WTC11 (cell line): ENCODE results near the gene ALDOA. TPM values are rescaled to one million over a fixed set of nuclear protein-coding genes. Genes with fewer than 3 reads are reported as not detected.

ENCODE experiments used
- ATF1 ChIP-seq: sonication (generic); formaldehyde crosslinking; IDR thresholded peaks from 2 replicates; pipeline ENCODE4 v1.8.1; 2023; ENCODE audit warnings: mild to moderate bottlenecking, moderate library complexity, missing genetic modification reagents
- E2F1 ChIP-seq: sonication (generic); formaldehyde crosslinking; IDR thresholded peaks from 2 replicates; pipeline ENCODE4 v1.8.0; 2022; ENCODE audit warnings: mild to moderate bottlenecking, missing genetic modification reagents
- E2F5 ChIP-seq: sonication (generic); formaldehyde crosslinking; IDR thresholded peaks from 2 replicates; pipeline ENCODE4 v1.8.1; 2022; ENCODE audit warnings: mild to moderate bottlenecking, moderate library complexity, missing genetic modification reagents
- ESRRA ChIP-seq: sonication (generic); formaldehyde crosslinking; IDR thresholded peaks from 2 replicates; pipeline ENCODE4 v1.8.1; 2022; ENCODE audit warnings: mild to moderate bottlenecking, missing genetic modification reagents, borderline replicate concordance
- ETV6 ChIP-seq: sonication (generic); formaldehyde crosslinking; IDR thresholded peaks from 2 replicates; pipeline ENCODE4 v1.8.1; 2022; ENCODE audit warnings: mild to moderate bottlenecking, missing genetic modification reagents
- FOXJ3 ChIP-seq: sonication (generic); formaldehyde crosslinking; IDR thresholded peaks from 2 replicates; pipeline ENCODE4 v1.9.0; 2021; ENCODE audit warnings: missing genetic modification reagents, mild to moderate bottlenecking, borderline replicate concordance
- FOXK1 ChIP-seq: sonication (generic); formaldehyde crosslinking; IDR thresholded peaks from 2 replicates; pipeline ENCODE4 v1.8.0; 2022; ENCODE audit warnings: mild to moderate bottlenecking, moderate library complexity, missing genetic modification reagents
- FOXP1 ChIP-seq: sonication (generic); formaldehyde crosslinking; IDR thresholded peaks from 2 replicates; pipeline ENCODE4 v1.8.0; 2022; ENCODE audit warnings: missing genetic modification reagents, mild to moderate bottlenecking, moderate library complexity, borderline replicate concordance
- GABPB1 ChIP-seq: sonication (generic); formaldehyde crosslinking; IDR thresholded peaks from 2 replicates; pipeline ENCODE4 v1.8.1; 2023; ENCODE audit warnings: mild to moderate bottlenecking, missing genetic modification reagents
- GRHL2 ChIP-seq: fragments of 250-450 bp; sonication (Bioruptor Pico); IDR thresholded peaks from 2 replicates; pipeline ENCODE4 v1.8.0; 2022; ENCODE audit warnings: mild to moderate bottlenecking, moderate library complexity; ENCODE audit not compliant: insufficient replicate concordance, severe bottlenecking
- HMGXB4 ChIP-seq: sonication (generic); formaldehyde crosslinking; IDR thresholded peaks from 2 replicates; pipeline ENCODE4 v1.8.1; 2023; ENCODE audit warnings: mild to moderate bottlenecking, moderate library complexity, missing genetic modification reagents
- JAZF1 ChIP-seq: fragments of 250-450 bp; sonication (Bioruptor Pico); IDR thresholded peaks from 2 replicates; pipeline ENCODE4 v1.9.0; 2021; ENCODE audit warnings: moderate library complexity, mild to moderate bottlenecking, inconsistent platforms
- MXD4 ChIP-seq: fragments of 250-450 bp; sonication (Bioruptor Pico); IDR thresholded peaks from 2 replicates; pipeline ENCODE4 v1.8.0; 2021; ENCODE audit warnings: mild to moderate bottlenecking, moderate library complexity, borderline replicate concordance
- MYBL2 ChIP-seq: sonication (generic); formaldehyde crosslinking; IDR thresholded peaks from 2 replicates; pipeline ENCODE4 v1.8.1; 2023; ENCODE audit warnings: mild to moderate bottlenecking, moderate library complexity, missing genetic modification reagents
- NFYB ChIP-seq: sonication (generic); formaldehyde crosslinking; conservative IDR thresholded peaks from 2 replicates; pipeline ENCODE4 v1.8.0; 2022; ENCODE audit warnings: low read depth, missing genetic modification reagents
- NR1H2 ChIP-seq: sonication (generic); formaldehyde crosslinking; IDR thresholded peaks from 2 replicates; pipeline ENCODE4 v1.9.0; 2021; ENCODE audit warnings: mild to moderate bottlenecking, moderate library complexity, missing genetic modification reagents
- NR3C1 ChIP-seq: sonication (generic); formaldehyde crosslinking; conservative IDR thresholded peaks from 2 replicates; pipeline ENCODE4 v1.8.1; 2023; ENCODE audit warnings: low read depth, mild to moderate bottlenecking, missing genetic modification reagents
- PRRX2 ChIP-seq: fragments of 250-450 bp; sonication (Bioruptor Pico); IDR thresholded peaks from 2 replicates; pipeline ENCODE4 v1.8.0; 2021; ENCODE audit warnings: mild to moderate bottlenecking
- RORB ChIP-seq: fragments of 250-450 bp; sonication (Bioruptor Pico); IDR thresholded peaks from 2 replicates; pipeline ENCODE4 v1.9.0; 2021; ENCODE audit warnings: mild to moderate bottlenecking
- SMAD3 ChIP-seq: sonication (generic); formaldehyde crosslinking; IDR thresholded peaks from 2 replicates; pipeline ENCODE4 v1.8.0; 2022; ENCODE audit warnings: missing genetic modification reagents, mild to moderate bottlenecking, borderline replicate concordance
- SOX15 ChIP-seq: fragments of 250-450 bp; sonication (Bioruptor Pico); IDR thresholded peaks from 2 replicates; pipeline ENCODE4 v1.9.0; 2021; ENCODE audit warnings: mild to moderate bottlenecking
- TEAD1 ChIP-seq: sonication (generic); formaldehyde crosslinking; IDR thresholded peaks from 2 replicates; pipeline ENCODE4 v1.8.0; 2022; ENCODE audit warnings: mild to moderate bottlenecking, missing genetic modification reagents
- TEAD4 ChIP-seq: sonication (generic); formaldehyde crosslinking; IDR thresholded peaks from 2 replicates; pipeline ENCODE4 v1.8.0; 2022; ENCODE audit warnings: mild to moderate bottlenecking, missing genetic modification reagents
- TP53 ChIP-seq: sonication (generic); formaldehyde crosslinking; IDR thresholded peaks from 2 replicates; pipeline ENCODE4 v1.8.1; 2023; ENCODE audit warnings: mild to moderate bottlenecking, missing genetic modification reagents
- USF1 ChIP-seq: sonication (generic); formaldehyde crosslinking; IDR thresholded peaks from 2 replicates; pipeline ENCODE4 v1.8.0; 2022; ENCODE audit warnings: mild to moderate bottlenecking, missing genetic modification reagents
- USF2 ChIP-seq: sonication (generic); formaldehyde crosslinking; IDR thresholded peaks from 2 replicates; pipeline ENCODE4 v1.8.1; 2023; ENCODE audit warnings: mild to moderate bottlenecking, missing genetic modification reagents, moderate library complexity
- ZNF219 ChIP-seq: sonication (generic); formaldehyde crosslinking; IDR thresholded peaks from 2 replicates; pipeline ENCODE4 v1.8.0; 2023; ENCODE audit warnings: missing genetic modification reagents, mild to moderate bottlenecking, borderline replicate concordance
- ZNF232 ChIP-seq: sonication (generic); formaldehyde crosslinking; IDR thresholded peaks from 2 replicates; pipeline ENCODE4 v1.8.0; 2022; ENCODE audit warnings: mild to moderate bottlenecking, missing genetic modification reagents
- ZNF317 ChIP-seq: sonication (generic); formaldehyde crosslinking; IDR thresholded peaks from 2 replicates; pipeline ENCODE4 v1.8.1; 2023; ENCODE audit warnings: low read depth, mild to moderate bottlenecking, moderate library complexity, missing genetic modification reagents, borderline replicate concordance
- ZNF396 ChIP-seq: fragments of 250-450 bp; sonication (Bioruptor Pico); IDR thresholded peaks from 2 replicates; pipeline ENCODE4 v1.8.0; 2021; ENCODE audit warnings: mild to moderate bottlenecking, moderate library complexity, borderline replicate concordance
- ZNF512 ChIP-seq: sonication (generic); formaldehyde crosslinking; IDR thresholded peaks from 2 replicates; pipeline ENCODE4 v1.8.1; 2022; ENCODE audit warnings: missing genetic modification reagents, borderline replicate concordance
- total RNA-seq: library from RNA; stranded (reverse); gene quantifications from 3 replicates; pipeline ENCODE4 v1.2.3, GENCODE V29; 2021
- TF ChIP-seq, protein P1 (sequence below): sonication (generic); formaldehyde crosslinking; IDR thresholded peaks from 2 replicates; pipeline ENCODE4 v1.8.1; 2022; ENCODE audit warnings: low read depth, mild to moderate bottlenecking, moderate library complexity, missing genetic modification reagents, borderline replicate concordance

ALDOA gene
- total RNA-seq, 1 experiment from 2014 or later = 1,537 TPM

DNA sequence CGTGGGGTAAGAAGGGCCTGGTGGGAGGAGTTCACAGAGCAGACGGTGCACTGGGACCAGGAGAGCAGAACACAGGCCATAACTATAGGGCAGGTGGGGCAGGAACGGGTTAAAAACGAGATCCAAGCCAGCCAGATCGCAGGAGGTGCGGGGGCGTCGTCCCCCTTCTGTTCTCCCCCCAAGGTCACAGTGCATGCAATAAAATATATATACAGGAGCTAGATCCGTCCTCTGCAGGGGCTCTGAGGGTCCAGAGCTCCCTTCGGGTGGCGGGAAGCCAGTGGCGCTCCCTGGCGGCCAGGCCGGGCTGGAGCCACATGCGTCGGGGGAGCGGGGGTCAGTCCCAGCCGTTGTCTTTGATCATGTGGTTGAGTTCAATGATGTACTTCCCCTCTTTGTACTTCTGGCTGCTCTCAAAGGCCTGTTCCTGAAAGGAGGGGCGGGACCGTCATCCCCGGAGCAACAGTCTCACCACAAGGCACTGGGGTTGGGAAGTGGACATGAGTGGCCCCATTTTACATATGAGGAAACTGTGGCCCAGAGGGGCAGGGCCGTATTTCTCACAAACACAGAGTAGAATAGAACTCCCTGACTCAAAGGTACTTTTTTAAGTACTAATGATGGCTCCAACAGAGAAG, 26.9 kb downstream of the ALDOA start (continued):
- TF ChIP-seq USF1 (CRISPR knock-in tag) = peak; percentile 71
- TF ChIP-seq TP53 = no peak
- no peak for TF ChIP-seq TEAD4 (CRISPR knock-in tag)
- no peak for TF ChIP-seq FOXJ3 (CRISPR knock-in tag)
- TF ChIP-seq USF2 = peak; percentile 75
- TF ChIP-seq ATF1 (CRISPR knock-in tag) = no peak
- peak; percentile 65; the same call in 1 of the 2 replicates for TF ChIP-seq E2F5 (CRISPR knock-in tag)
- no peak for TF ChIP-seq PRRX2 (CRISPR knock-in tag)
- TF ChIP-seq HMGXB4 (CRISPR knock-in tag) = peak; percentile 28; the same call in 1 of the 2 replicates
- no peak for TF ChIP-seq ETV6 (CRISPR knock-in tag)
- TF ChIP-seq SOX15 (CRISPR knock-in tag) = no peak
- TF ChIP-seq TEAD1 (CRISPR knock-in tag) = no peak
- TF ChIP-seq FOXP1 (CRISPR knock-in tag) = no peak
- TF ChIP-seq GRHL2 (CRISPR knock-in tag) = no peak
- no peak for TF ChIP-seq NFYB
- no peak for TF ChIP-seq JAZF1 (CRISPR knock-in tag)
- TF ChIP-seq, protein P1, sequence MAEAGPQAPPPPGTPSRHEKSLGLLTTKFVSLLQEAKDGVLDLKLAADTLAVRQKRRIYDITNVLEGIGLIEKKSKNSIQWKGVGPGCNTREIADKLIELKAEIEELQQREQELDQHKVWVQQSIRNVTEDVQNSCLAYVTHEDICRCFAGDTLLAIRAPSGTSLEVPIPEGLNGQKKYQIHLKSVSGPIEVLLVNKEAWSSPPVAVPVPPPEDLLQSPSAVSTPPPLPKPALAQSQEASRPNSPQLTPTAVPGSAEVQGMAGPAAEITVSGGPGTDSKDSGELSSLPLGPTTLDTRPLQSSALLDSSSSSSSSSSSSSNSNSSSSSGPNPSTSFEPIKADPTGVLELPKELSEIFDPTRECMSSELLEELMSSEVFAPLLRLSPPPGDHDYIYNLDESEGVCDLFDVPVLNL = 0 out of 2 replicates have a peak, but pooled peaks have one; percentile 48
- no peak for TF ChIP-seq ZNF219
- 0 out of 2 replicates have a peak, but pooled peaks have one; percentile 5 for TF ChIP-seq E2F1 (CRISPR knock-in tag)
- TF ChIP-seq ZNF232 = no peak
- TF ChIP-seq SMAD3 (CRISPR knock-in tag) = no peak
- no peak for TF ChIP-seq NR1H2 (CRISPR knock-in tag)
- 0 out of 2 replicates have a peak, but pooled peaks have one; percentile 12 for TF ChIP-seq ZNF317 (CRISPR knock-in tag)
- no peak for TF ChIP-seq ZNF512 (CRISPR knock-in tag)
- no peak for TF ChIP-seq RORB (CRISPR knock-in tag)
- no peak for TF ChIP-seq NR3C1
- TF ChIP-seq GABPB1 (CRISPR knock-in tag) = peak; percentile 65
- TF ChIP-seq FOXK1 (CRISPR knock-in tag) = peak; percentile 47; the same call in 1 of the 2 replicates
- no peak for TF ChIP-seq ZNF396 (CRISPR knock-in tag)
- no peak for TF ChIP-seq MXD4 (CRISPR knock-in tag)
- peak; percentile 81; the same call in 1 of the 2 replicates for TF ChIP-seq MYBL2 (CRISPR knock-in tag)
- TF ChIP-seq ESRRA (CRISPR knock-in tag) = no peak
